DOHH2 (cell line): ENCODE measurements around the gene ANGEL2.

Source experiments
- CTCF ChIP-seq: fragments of 200-600 bp; sonication (generic); IDR thresholded peaks from one replicate; pipeline ENCODE4 v1.5.1; 2014; ENCODE audit warnings: antibody characterized with exemption, mild to moderate bottlenecking, low read depth, low read length; ENCODE audit not compliant: poor library complexity, severe bottlenecking
- EZH2phosphoT487 ChIP-seq: fragments of 200-600 bp; sonication (generic); IDR thresholded peaks from 2 replicates; pipeline ENCODE4 v1.6.1; 2017; ENCODE audit warnings: borderline replicate concordance, mild to moderate bottlenecking, antibody characterized with exemption, low read length, moderate library complexity, mixed read lengths

- TF ChIP-seq CTCF, result no peak
- no peak for TF ChIP-seq EZH2phosphoT487
These were observed at the start of gene ANGEL2 for GRCh38 chr1:213015099-213016050.
